Measurements from ENCODE around the gene SDHC.
"Not testable (repeated sequence)": the region's sequence is repeated elsewhere in the genome, so short reads cannot be mapped to it uniquely, and the experiment has no call there.

SDHC gene

DNA sequence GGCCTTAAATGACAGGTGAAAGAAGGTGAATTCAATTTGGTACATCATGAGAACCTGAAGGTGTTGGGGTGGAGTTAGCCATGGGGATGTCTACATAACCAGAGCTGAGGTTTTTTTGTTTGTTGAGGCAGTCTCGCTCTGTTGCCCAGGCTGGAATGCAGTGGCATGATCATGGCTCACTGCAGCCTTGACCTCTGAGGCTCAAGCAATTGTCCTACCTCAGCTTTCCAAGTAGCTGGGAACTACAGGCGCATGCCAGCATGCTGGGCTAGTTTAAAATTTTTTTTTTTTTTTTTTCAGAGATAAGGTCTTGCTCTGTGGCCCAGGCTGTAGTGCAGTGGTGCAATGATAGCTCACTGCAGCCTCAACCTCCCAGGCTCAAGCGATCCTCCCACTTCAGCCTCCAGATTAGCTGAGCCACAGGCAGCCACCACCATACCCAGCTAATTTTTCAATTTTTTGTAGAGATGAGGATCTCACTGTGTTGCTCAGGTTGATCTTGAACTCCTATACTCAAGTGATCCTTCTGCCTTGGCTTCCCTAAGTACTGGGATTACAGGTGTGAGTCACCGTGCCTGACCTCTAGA lies 2.5 kb upstream of the SDHC start:
- no peak for DNase-seq

DNA sequence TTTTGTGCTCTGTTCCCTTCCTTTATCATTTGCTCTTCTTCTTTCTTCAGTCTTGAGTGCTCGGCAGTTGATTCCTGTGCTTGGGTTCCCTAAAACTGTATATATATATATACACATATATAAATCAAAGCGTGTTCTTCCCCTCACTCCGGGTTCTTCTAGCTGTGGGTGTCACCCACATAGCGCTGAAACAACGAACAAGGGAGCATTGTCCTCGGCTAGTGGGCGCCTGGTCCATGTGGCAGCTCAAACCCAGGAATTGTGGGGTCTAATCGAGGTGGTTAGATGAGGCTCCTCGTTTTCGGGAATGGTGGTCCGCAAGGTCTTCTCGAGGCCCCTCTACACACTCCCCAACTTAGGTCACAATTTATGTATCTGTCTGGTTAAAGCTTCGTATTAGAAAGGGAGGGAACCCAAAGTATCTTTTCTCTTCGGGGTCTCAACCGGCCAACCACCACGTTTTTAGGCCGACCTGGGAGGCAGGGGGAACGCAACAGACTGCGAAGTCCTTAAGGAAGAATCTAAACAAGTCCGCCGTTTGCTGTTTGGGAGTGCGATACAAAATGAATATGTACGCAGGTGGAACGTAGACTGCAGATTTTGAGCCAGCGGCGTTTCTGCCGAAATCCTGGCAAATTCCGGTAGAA lies 504 bp upstream of the SDHC start:
- no peak for DNase-seq

DNA sequence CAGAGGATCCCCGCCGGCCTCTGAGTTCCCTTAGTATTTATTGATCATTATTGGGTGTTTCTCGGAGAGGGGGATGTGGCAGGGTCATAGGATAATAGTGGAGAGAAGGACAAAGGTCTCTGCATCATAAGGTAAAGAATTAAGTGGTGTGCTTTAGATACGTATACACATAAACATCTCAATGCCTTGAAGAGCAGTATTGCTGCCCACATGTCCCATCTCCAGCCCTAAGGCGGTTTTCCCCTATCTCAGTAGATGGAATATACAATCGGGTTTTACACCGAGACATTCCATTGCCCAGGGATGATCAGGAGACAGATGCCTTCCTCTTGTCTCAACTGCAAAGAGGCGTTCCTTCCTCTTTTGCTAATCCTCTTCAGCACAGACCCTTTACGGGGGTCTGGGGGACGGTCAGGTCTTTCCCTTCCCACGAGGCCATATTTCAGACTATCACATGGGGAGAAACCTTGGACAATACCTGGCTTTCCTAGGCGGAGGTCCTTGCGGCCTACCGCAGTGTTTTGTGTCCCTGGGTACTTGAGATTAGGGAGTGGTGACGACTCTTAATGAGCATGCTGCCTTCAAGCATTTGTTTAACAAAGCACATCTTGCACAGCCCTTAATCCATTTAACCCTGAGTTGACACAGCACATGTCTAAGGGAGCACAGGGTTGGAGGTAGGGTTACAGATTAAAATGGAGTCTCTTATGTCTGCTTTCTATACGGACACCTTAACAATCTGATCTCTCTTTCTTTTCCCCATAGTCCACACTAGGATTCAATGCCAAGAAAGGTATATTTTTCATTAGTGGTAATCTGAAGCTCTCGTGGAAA lies 1.9 kb downstream of the SDHC start:
- not testable (repeated sequence) for DNase-seq

DNA sequence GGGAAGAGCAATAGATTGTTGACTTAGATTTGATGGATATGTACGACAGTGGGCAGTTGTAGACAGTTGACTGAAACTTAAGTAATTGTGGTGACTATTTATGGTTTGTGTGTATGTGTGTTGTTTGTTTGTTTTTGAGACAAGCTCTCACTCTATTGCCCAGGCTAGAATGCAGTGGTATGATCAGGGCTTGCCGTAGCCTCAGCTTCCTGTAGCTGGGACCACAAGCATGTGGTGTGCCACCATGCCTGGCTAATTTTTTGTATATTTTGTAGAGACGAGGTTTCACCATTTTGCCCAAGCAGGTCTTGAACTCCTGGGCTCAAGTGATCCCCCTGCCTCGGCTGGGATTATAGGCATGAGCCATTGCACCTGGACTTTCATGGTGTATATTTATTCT lies 9.8 kb downstream of the SDHC start:
- DNase-seq, result no peak

DNA sequence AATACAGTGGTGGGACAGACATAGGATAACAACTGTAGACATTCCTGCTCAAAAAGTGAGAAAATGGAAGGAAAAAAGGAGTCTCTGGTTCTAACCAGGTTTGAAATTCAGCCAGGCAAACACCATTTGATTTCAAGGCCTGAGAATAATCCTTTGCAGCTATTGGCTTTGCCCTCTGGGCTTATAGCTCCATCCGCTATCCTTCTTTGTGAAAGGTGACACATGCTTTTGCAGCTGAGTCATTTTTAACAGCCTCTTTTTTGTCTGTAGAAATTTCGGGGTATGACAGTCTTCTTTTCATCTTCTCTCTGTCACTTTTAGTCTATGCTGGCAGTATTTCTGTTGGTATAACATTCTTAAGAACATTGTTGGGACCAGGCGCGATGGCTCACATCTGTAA lies 16.2 kb downstream of the SDHC start:
- DNase-seq, result no peak

DNA sequence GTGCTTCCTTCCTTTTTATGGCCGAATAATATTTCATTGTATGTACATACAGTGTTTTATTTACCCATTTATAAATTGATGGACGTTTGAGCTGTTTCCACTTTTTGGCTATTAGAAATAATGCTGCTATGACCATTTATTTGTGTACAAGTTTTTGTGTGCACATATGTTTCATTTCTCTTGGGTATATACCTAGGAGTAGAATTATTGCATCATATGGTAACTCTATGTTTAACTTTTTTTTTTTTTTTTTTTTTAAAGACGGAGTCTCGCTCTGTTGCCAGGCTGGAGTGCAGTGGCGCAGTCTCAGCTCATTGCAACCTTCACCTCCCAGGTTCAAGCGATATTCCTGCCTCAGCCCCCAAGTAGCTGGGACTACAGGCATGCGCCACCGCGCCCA lies 19.0 kb downstream of the SDHC start:
- no peak for DNase-seq

DNA sequence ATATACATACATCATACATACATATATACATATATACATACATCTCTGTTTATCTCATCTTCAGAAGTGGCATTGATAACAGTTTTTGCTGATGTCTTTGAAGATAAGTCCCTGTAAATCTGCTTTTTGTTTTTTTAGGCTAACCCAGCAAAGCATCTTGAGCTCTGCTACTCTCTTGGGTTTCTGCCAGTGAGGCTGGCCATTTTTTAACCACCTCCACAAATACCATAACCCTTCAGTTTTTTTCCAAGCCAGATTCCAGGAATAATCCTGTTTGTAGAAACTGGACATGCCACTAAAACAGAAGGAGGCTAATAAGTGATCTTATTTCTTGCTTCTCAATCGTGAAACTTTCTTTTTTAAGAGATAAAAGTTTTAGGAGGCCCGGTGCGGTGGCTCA lies 21.6 kb downstream of the SDHC start:
- no peak for DNase-seq

DNA sequence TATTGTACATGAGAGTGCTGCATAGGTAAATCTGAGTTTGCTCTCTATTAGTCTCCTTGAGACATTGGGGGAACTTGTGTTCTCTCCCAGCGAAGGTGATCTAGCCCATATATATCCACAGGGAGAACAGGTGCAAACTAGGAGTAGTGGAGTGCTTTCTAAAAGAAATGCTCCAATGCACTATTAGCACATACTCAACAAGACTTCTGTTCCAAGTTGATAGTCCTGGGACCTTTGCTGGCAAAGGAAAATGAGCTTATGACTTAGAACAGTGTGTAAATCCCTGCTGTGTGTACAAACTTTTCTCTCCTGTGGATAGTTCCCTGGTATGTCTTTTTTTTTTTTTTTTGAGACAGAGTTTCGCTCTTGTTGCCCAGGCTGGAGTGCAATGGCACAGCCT lies 28.0 kb downstream of the SDHC start:
- no peak for DNase-seq

DNA sequence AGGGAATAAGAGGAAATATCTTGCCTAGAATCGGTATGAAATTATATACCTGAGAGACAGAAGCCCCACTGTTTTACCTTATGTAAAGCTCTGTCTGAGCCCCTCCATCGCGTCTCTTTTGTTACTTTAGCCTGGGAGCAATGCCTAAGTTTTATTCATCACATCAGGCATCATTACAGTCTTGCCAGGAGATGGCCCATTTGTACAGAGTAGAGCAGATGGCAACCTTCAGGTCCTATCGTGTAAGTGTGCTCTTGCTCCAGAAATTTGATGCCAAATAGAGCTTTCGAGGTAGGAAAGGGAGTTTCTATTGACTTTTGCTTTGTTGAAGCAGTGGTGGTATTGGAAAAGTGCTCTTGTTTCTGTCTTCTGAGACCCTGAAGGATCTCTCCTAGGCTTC lies 28.6 kb downstream of the SDHC start:
- DNase-seq, result peak; percentile 8

DNA sequence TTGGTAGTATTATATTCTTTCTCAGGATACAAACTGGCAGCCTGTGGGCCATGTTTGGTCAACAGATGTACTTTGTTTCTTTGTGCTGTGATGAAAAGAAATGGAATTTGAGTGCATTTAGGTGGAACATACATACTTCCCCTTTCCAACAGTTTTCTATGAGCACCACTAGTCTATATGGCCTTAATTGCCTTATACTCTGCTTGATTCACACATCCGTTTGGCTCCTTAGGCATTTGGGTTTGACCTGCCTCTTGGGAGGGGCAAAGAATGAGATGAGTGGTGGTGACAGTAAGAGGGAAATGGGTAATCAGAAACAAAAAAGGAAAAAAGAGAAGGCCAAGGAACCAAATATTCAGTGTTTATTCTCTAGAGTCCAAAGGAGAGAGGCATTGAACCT lies 36.5 kb downstream of the SDHC start:
- no peak for DNase-seq

DNA sequence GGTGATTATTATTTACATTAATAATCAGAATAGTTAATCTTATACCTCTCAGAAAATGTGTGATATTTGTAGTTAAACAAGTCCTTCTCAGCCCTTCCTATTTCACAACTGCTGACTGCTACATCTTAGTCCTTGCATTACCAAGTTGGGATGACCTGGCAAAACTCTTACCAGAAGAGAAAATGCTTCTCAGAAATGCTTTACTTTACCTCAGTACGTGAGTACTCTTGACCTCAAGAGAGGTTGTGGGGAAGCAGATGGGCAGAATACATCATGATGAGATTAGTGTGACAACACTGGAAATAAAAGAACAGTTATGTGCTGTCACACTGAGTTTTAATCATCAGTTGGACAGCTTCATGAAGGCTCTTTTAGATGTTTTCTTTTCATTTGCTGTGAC lies 37.3 kb downstream of the SDHC start:
- no peak for DNase-seq

DNA sequence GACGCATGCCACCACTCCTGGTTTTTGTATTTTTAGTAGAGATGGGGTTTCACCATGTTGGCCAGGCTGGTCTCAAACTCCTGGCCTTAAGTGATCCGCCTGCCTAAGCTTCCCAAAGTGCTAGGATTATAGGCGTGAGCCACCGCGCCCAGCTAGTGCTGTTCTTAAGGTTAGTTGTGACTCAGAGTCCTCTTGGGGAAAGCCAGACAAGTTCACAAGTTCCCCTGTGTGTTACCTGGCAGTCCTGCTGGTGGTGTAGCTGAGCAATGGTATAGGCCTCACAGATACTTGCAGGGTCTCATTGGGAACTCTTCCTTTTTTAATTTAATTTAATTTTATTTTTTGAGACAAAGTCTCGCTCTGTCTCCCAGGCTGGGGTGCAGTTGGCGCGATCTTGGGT lies 42.9 kb downstream of the SDHC start:
- no peak for DNase-seq

DNA sequence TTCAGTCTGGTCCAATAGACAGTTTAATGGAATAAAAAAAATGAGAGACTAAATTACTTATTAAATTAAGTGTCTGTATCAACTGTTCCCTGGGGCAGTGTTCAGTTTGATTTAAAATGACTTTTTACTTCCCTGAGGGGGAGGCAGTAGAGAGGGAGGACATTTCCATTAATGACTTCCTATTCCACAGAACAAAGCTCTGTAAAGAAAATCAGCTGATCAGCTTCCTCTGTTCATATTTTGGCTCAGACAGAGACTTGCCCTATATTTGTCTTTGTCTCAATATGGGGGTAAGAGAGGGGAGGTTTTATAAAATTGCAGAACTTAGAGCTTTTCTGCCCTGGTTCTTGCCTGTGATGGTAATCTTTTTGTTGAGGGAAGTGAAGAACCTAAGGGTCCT lies 45.1 kb downstream of the SDHC start:
- DNase-seq, result no peak

DNA sequence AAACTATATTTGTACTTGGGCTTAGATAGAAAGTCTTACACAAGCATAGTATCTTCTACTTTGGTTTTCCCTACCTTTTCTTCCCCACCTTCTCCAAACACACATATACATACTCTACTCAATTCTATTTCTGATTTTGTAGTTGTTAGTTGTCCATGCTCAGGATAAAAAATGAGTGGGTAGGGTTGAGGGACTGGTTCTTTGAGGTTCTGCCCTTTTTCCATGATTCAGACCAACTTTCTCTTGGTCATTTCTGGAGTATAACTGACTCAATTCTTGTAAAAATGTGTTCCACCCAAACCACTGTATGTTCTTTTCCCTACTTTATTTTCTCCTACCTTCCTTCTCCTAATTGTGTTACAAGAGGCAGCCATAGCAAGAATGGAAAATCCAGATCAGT lies 50.2 kb downstream of the SDHC start:
- DNase-seq, result no peak

DNA sequence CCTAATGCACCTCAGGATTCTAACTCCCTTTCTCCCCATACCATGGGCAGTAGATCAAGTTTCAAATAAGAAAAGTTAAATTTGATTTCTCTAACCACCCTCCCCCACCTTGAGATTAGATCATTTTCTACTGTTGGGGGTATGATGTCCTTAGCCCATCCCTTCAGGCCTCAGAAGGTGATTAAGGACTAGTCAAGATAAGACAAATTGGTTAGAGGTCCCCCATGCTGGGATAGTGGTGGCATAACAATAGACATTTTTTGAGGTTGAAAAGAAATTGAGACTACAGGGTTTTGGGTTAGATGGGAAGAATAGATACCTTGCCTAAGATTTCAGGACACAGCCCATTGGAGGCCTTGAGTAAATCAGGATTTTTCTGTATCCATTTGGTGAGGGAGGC lies 51.0 kb downstream of the SDHC start:
- no peak for DNase-seq

DNA sequence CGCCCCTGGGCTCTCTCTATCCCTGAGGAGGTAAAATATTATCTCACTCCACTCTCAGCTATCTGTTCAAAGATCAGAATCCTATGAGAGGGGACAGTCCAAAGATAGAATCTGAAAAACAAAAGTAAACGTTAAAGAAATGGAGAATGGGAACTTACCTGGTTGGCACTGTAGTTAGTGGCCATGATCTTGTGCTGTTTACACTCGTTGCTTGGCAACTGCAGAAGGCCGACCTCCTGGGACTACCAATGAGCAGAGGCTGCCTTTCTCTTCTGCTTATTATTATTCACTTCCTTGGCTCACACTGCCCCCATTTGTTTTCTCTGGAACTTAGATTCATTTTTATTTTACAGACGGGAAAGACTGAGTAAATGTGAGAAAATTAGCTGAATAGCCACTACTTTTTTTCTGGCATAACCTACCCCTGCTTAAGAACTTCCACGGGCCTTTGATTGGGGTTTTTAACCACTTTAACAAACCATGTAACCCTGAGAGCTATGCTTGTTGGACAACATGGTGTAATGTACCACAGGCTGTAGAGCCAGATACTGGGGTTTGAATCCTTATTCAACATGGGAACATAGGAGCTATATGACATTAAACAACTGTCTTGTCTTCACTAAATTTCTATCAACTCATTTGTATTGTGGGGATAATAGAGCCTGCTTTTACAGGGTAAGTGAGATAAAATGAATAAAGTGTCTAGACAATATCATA lies 53.7 kb downstream of the SDHC start, which contains the start of gene CFAP126:
Gene CFAP126, minus strand, starts transcription at position 193 of the 717 bp plus-strand sequence. Its CDS starts 8 bp downstream, at position 185.
- DNase-seq, result peak; percentile 56

DNA sequence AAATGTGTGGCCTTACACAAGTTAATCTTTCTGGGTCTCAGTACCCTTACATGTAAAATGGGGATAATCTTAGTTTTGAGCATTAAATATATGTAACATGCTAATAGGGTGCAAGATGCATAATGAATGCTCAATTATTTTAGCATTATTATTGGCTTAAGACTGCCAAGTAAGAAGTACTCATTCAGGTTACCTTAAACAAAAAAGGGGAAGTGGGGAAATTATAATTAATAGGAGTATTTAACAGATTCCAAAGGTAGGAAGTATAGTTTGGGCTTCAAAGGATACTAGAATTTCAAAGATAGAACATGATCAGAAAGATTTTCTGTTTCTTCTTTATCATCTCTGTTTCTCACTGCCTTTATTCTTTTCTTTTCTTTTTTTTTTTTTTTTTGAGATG lies 59.3 kb downstream of the SDHC start:
- no peak for DNase-seq

DNA sequence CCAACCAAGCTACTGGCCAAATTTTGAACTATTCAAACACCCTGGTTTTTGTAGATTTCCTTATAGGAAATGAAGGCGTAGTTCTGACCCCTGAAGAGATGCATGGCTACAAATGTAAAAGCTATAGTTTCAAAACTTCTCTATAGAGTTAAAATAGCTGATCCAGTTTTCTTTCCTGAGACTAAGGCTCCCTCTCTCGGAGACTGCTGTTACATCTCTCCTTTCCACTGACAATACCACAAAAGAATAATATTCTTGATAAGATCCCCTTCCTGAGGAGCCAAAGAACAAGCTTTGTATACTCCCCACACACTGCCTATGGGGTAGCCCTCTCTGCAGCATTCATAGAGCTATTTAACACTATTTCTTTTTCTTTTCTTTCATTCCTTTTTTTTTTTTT lies 60.2 kb downstream of the SDHC start:
- DNase-seq, result peak; percentile 4

DNA sequence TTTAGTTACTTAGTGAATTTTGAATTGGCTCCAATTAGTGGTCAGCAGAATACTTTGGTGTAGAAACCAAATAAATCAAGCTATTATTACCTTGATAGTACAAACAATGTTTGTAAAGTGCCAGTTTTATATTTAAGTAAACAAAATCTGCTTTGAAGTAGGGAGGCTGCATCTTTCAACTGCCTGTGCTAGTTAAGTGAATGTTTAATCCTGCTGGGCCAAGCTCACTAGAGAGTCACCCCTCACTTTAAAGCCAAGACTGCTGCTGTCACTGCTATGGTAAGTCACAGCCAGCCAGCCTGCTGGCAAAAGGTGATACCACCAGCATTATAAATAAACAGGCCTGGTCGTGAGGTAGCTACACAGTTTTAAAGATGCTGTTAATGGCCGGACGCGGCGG lies 63.8 kb downstream of the SDHC start:
- DNase-seq, result no peak

DNA sequence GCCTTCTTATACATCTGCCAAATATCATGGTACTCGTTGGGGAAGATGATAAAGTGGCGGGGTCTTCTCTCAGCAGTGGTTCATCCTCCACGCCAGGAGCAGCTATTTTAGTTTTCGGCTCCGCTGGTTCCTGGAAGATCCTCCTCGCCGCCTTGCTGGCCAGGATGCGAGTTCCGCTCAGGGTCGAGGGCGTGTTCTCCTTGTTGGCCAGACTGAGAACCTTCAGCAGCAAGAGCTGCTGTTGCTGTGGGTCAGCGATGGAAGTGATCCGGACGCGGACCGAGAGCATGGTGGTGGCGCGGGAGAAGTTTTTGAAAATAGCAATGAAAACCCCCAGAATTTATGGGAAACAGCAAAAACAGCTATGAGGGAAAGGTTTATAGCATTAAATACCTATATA lies 64.9 kb downstream of the SDHC start:
- no peak for DNase-seq

DNA sequence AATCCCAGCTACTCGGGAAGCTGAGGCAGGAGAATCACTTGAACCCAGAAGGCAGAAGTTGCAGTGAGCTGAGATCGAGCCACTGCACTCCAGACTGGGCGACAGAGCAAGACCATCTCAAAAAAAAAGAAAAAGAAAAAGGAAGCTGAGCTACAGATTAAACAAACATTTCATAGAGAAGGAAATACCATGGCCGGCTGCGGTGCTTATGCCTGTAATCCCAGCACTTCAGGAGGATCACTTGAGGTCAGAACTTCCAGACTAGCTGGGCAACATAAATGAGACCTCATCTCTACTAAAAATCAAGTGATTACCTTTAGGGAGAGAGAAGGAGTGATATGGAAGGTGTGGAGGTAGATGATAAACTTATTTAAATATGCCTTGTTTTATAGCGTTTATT lies 67.5 kb downstream of the SDHC start:
- DNase-seq, result no peak

DNA sequence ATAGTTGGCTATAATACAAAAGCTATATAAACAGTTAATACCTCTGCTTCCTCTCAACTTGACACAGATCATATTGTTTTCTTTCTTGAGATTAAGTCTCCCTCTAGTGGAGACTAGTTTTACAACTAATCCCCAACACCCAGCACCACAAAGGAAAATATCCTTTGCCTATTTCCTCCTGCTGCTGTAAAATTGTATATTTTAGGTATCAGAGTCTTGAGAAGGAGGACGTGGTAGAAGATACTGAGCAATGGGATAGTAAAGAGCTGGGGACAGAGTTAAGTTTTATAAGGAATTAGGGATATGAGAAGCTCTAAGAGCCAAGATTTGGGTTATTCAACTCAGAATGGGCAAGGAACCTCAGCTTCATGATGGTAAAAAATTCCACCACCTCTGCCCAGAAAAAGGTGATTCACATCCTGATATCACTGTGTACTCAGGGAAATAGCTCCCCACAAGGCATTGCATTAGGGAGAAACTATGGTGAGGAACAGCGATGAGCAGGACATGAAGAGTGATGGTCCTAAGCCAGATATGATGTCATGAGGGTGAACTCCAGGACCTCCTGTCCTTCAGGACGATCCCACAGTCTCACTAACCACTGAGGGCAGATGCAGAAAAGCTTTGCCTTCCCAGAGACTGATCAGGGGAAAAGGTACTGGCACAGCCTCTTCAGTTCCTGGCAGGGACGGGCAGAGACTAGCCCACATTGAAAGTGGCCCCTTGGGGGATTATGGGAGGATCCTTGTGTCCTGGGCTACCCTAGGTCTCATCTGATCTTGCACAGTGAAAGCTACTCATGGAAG lies 68.2 kb downstream of the SDHC start:
- peak; percentile 69 for DNase-seq

DNA sequence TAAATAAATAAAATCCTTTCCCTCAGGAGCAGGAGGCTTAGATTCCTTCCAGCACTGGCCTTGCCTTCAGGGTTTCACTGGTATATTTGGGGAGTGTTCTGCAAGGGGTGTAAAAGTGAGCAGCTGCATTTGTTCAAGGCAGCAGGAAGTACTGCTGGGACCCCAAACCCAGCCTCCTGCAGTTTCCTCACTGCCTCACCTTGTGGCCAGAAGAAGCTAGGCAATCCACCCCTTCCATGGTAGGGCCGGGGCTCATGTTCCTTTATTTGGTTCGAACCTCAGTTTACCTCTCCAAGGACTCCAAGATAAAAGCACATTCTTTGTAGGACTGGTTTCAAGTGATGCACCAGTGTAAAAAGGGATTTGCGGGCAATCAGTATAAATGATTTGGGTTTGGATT lies 74.5 kb downstream of the SDHC start:
- no peak for DNase-seq
